ENCODE data around the gene AP5S1. TPM values are rescaled to one million over a fixed set of nuclear protein-coding genes. Genes with fewer than 3 reads are reported as not detected.

The AP5S1 gene
- polyA plus RNA-seq, 4 donors, result 8.5 to 14.7 (median 12.0) TPM

DNA sequence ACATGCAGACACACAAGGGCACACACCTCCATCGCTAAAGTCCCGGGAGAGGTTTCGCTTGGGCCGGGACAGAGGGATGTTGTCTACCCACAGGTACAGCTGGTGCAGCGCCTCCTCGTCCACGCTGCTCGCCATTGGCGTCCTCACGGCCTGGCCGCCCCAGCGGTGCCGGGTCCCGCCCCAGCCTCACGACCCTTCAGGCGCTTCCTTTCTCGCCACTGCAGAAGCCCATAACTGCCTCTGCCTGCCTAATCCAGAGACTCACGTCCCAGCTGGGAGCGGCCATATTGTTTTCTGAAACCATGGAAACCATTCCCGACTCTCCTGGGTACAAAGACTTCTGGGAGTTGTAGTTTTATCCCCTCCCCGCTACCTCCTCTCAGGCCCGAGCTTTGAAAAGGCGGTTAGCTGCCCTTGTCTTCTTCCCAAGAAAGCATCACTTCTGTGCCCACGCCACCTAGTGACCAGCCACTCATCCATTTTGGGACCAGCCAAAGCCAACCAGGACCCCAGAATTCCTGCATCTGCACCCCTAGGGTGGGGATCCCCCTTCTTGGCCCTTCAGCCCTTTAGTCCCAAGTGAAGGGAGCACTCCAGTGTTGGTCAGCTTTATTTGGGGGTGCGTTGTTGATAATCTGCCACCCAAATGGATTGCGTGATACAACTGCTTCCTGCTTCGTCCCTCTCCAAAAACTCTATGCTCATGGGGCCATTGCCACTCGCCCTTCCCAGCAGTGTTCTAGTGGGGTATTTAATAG, 39.0 kb upstream of the AP5S1 start, which contains the start of gene SPEF1:
SPEF1 (minus strand) TSS at position 296 of the 758 bp plus-strand sequence; CDS start at position 135, 161 bp downstream.
- FAIRE-seq (no peak), DNase-seq (peak; percentile 90 to 92)
- Histone ChIP-seq H3K9me3 (ENCODE audit: control insufficient read depth in 2 of 2, insufficient read depth in 1 of 2, low read depth in 1 of 2, low read length in 1 of 2) (peaks cover 0 to 6% of the 10 kb centered on the region in 2 donors), H3K27me3 (ENCODE audit: control insufficient read depth in 3 of 3, insufficient read depth in 3 of 3, low read length in 3 of 3) (peaks cover 0 to 32% (median 0%) of the 10 kb centered on the region in 3 donors), H3K4me3 (ENCODE audit: low read depth in 1 of 3, low read length in 3 of 3) (peak within 1 kb of the TSS in 2 of 3 donors; percentile 40 to 49), H3K4me1 (ENCODE audit: control insufficient read depth in 3 of 3, insufficient read depth in 2 of 3, low read depth in 1 of 3, low read length in 2 of 3) (peaks cover 4 to 67% (median 15%) of the 10 kb centered on the region in 3 donors), H3K27ac (ENCODE audit: low read depth in 1 of 3, low read length in 2 of 3) (peak within 1 kb of the TSS in 1 of 3 donors; percentile 9), H3K36me3 (ENCODE audit: control insufficient read depth in 3 of 3, insufficient read depth in 2 of 3, low read depth in 1 of 3, low read length in 3 of 3) (peaks cover 0 to 35% (median 2%) of the 10 kb centered on the region in 3 donors)
- 16 to 17% (median 16%) methylated on average over 28 of the region's 28 CpGs for WGBS, 3 donors

DNA sequence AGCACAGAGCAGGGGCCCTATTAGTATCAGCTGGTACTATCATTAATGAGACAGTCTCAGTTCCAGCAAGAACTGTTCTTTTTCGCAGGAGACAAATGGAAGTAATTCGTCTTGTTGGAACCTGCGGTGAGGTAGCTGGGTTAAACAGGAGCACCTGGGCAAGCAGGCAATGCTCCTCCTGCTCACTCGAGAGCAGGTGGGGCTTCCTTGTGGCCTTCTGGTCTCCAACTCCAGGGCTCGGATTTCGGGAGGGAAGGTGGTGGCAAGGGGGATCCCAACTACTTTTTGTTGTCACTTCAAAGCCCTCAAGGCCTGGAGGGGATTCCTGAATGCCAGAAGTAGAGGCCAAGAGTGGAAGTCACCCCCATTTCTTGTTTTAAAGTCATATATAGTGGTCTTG, 37.8 kb upstream of the AP5S1 start:
- Histone ChIP-seq H3K4me1 (ENCODE audit: control insufficient read depth in 3 of 3, insufficient read depth in 2 of 3, low read depth in 1 of 3, low read length in 2 of 3) (peaks cover 4 to 61% (median 11%) of the 10 kb centered on the region in 3 donors), H3K9me3 (ENCODE audit: control insufficient read depth in 2 of 2, insufficient read depth in 1 of 2, low read depth in 1 of 2, low read length in 1 of 2) (no peaks in the 10 kb centered on the region), H3K4me3 (ENCODE audit: low read depth in 1 of 3, low read length in 3 of 3) (no peak overlapping the region), H3K27ac (ENCODE audit: low read depth in 1 of 3, low read length in 2 of 3) (peak overlapping the region in 1 of 3 donors; percentile 70), H3K36me3 (ENCODE audit: control insufficient read depth in 3 of 3, insufficient read depth in 2 of 3, low read depth in 1 of 3, low read length in 3 of 3) (peaks cover 0 to 35% (median 2%) of the 10 kb centered on the region in 3 donors), H3K27me3 (ENCODE audit: control insufficient read depth in 3 of 3, insufficient read depth in 3 of 3, low read length in 3 of 3) (peaks cover 0 to 22% (median 0%) of the 10 kb centered on the region in 3 donors)
- 79 to 86% (median 81%) methylated on average over 6 of the region's 6 CpGs for WGBS, 3 donors
- no peak for FAIRE-seq
- DNase-seq, result no peak

DNA sequence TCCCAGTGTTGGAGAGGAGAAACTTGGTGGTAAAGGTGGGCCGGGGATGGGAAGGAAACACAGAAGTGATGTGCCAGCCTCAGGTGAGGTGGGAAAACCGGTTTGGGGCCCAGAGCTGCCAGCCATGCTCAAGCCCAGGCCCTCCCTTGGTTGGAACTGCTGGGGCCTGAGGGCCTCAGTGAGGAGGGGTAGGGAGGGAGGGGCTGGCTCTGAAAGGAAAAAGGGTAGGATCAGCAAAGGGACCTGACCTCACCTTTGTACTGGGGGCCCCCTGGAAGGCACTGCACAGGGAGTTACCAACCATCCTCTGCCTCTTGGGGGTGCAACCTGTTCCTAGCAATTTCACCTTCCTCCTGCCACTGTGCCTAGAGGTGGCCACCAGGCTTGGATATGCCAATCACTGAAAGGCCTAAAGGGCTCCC, 37.3 kb upstream of the AP5S1 start:
- Histone ChIP-seq H3K27me3 (ENCODE audit: control insufficient read depth in 3 of 3, insufficient read depth in 3 of 3, low read length in 3 of 3) (peaks cover 0 to 18% (median 0%) of the 10 kb centered on the region in 3 donors), H3K27ac (ENCODE audit: low read depth in 1 of 3, low read length in 2 of 3) (peak overlapping the region in 1 of 3 donors; percentile 70), H3K36me3 (ENCODE audit: control insufficient read depth in 3 of 3, insufficient read depth in 2 of 3, low read depth in 1 of 3, low read length in 3 of 3) (peaks cover 0 to 35% (median 2%) of the 10 kb centered on the region in 3 donors), H3K4me1 (ENCODE audit: control insufficient read depth in 3 of 3, insufficient read depth in 2 of 3, low read depth in 1 of 3, low read length in 2 of 3) (peaks cover 4 to 57% (median 11%) of the 10 kb centered on the region in 3 donors), H3K9me3 (ENCODE audit: control insufficient read depth in 2 of 2, insufficient read depth in 1 of 2, low read depth in 1 of 2, low read length in 1 of 2) (no peaks in the 10 kb centered on the region), H3K4me3 (ENCODE audit: low read depth in 1 of 3, low read length in 3 of 3) (no peak overlapping the region)
- FAIRE-seq (no peak), DNase-seq (peak in 1 of 2 donors; percentile 87)
- 34 to 62% (median 38%) methylated on average over 2 of the region's 2 CpGs for WGBS, 3 donors

DNA sequence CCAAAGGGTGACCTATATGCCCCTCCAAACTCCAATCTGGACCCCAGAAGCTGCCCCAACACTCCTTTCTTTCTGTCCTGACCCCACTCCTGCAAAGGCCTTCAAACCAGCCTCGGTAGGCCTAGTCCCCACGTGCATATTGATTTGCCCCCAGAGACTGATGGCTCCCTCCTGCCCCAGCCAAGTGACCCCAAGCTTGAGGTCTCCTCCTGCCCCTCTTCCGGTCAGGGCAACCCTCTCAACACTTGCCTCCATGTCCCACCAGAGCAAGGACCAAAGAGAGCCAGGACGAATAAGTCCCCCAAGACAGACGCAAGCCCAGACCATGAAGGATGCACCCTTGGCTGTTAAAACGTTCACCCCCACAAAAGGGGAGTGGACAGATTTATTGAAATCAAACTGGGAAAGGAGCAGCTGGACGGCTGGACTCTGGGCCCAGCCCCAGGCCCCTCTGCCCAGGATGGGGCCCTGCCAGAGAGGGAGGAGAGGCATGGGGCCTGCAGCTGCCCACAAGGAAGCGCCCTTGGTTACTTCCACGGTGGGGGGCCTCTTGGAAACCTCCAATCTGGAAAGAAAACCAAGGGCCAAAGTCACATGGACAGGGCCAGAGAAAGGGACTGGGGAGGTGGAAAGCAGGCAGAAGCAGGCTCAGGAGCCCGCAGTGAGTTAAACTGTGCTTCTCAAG, 36.7 kb upstream of the AP5S1 start:
- H3K27ac ChIP-seq (ENCODE audit: low read depth in 1 of 3, low read length in 2 of 3), result peak overlapping the region in 1 of 3 donors; percentile 51
- H3K36me3 ChIP-seq (ENCODE audit: control insufficient read depth in 3 of 3, insufficient read depth in 2 of 3, low read depth in 1 of 3, low read length in 3 of 3), result peaks cover 0 to 35% (median 2%) of the 10 kb centered on the region in 3 donors
- no peak overlapping the region for H3K4me3 ChIP-seq (ENCODE audit: low read depth in 1 of 3, low read length in 3 of 3)
- peaks cover 4 to 57% (median 11%) of the 10 kb centered on the region in 3 donors for H3K4me1 ChIP-seq (ENCODE audit: control insufficient read depth in 3 of 3, insufficient read depth in 2 of 3, low read depth in 1 of 3, low read length in 2 of 3)
- WGBS, 3 donors, result 69 to 73% (median 71%) methylated on average over 9 to 10 of the region's 10 CpGs
- no peaks in the 10 kb centered on the region for H3K9me3 ChIP-seq (ENCODE audit: control insufficient read depth in 2 of 2, insufficient read depth in 1 of 2, low read depth in 1 of 2, low read length in 1 of 2)
- FAIRE-seq (no peak), DNase-seq (no peak)
- peaks cover 0 to 12% (median 0%) of the 10 kb centered on the region in 3 donors for H3K27me3 ChIP-seq (ENCODE audit: control insufficient read depth in 3 of 3, insufficient read depth in 3 of 3, low read length in 3 of 3)

DNA sequence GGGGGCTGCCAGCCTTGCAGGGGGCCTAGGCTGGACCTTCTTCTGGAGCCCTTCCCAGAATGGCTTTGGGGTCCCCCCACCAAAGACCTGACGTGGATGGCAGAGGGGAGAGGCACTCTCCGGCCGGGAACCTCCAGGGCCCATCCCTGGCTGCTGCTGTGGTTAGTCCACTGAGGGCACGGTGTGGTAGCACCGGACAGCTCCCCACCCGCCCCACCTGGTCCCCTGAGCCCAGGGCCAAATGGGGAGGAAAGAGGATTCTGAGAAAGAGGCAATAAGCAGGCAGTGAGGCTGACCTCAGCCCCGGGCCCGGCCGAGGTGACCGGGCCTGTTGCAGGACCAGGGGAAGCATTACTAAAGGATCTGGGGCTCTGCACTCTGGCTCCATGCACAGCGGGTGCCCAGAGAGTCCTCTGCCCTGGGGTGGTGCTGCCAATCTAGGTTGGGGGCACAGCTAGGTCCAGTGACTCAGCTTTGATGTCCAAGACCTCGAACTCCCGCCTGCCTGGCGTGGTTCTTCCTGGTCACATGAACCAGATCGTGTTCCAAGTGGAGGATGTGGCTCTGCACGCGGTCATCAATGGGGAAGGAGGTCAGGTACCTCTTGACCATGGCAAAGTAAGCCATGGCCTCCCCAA, 36.0 kb upstream of the AP5S1 start:
- no peak overlapping the region for H3K4me3 ChIP-seq (ENCODE audit: low read depth in 1 of 3, low read length in 3 of 3)
- no peaks in the 10 kb centered on the region for H3K9me3 ChIP-seq (ENCODE audit: control insufficient read depth in 2 of 2, insufficient read depth in 1 of 2, low read depth in 1 of 2, low read length in 1 of 2)
- H3K36me3 ChIP-seq (ENCODE audit: control insufficient read depth in 3 of 3, insufficient read depth in 2 of 3, low read depth in 1 of 3, low read length in 3 of 3), result peaks cover 0 to 35% (median 2%) of the 10 kb centered on the region in 3 donors
- WGBS, 3 donors, result 75 to 81% (median 80%) methylated on average over 16 to 17 of the region's 17 CpGs
- FAIRE-seq, result no peak
- H3K27me3 ChIP-seq (ENCODE audit: control insufficient read depth in 3 of 3, insufficient read depth in 3 of 3, low read length in 3 of 3), result peaks cover 0 to 5% (median 0%) of the 10 kb centered on the region in 3 donors
- H3K4me1 ChIP-seq (ENCODE audit: control insufficient read depth in 3 of 3, insufficient read depth in 2 of 3, low read depth in 1 of 3, low read length in 2 of 3), result peaks cover 4 to 57% (median 11%) of the 10 kb centered on the region in 3 donors
- peak overlapping the region in 1 of 3 donors; percentile 51 for H3K27ac ChIP-seq (ENCODE audit: low read depth in 1 of 3, low read length in 2 of 3)
- DNase-seq, result no peak

DNA sequence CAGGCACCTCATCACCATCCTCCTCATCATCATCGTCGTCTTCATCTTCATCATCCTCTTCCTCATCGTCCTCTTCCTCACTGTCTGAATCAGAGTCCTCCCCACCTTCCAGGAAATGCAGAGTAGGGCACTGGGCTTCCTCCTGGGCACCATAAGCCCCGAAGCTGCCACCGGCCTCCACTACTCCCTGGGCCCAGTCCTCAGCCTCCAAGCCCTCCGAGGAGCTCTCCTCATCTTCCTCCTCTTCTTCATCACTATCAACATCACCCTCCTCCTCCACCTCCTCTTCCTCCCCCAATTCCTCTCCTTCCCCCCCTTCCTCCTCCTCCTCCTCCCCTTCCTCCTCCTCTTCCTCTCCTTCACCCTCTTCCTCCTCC, 35.5 kb upstream of the AP5S1 start:
- Histone ChIP-seq H3K36me3 (ENCODE audit: control insufficient read depth in 3 of 3, insufficient read depth in 2 of 3, low read depth in 1 of 3, low read length in 3 of 3) (peaks cover 0 to 35% (median 2%) of the 10 kb centered on the region in 3 donors), H3K4me3 (ENCODE audit: low read depth in 1 of 3, low read length in 3 of 3) (peak overlapping the region in 2 of 3 donors; percentile 64 to 91), H3K4me1 (ENCODE audit: control insufficient read depth in 3 of 3, insufficient read depth in 2 of 3, low read depth in 1 of 3, low read length in 2 of 3) (peaks cover 4 to 57% (median 11%) of the 10 kb centered on the region in 3 donors), H3K9me3 (ENCODE audit: control insufficient read depth in 2 of 2, insufficient read depth in 1 of 2, low read depth in 1 of 2, low read length in 1 of 2) (no peaks in the 10 kb centered on the region), H3K27ac (ENCODE audit: low read depth in 1 of 3, low read length in 2 of 3) (no peak overlapping the region), H3K27me3 (ENCODE audit: control insufficient read depth in 3 of 3, insufficient read depth in 3 of 3, low read length in 3 of 3) (no peaks in the 10 kb centered on the region)
- FAIRE-seq, result no peak
- 84 to 90% (median 85%) methylated on average over 6 of the region's 6 CpGs for WGBS, 3 donors
- DNase-seq, result no peak

DNA sequence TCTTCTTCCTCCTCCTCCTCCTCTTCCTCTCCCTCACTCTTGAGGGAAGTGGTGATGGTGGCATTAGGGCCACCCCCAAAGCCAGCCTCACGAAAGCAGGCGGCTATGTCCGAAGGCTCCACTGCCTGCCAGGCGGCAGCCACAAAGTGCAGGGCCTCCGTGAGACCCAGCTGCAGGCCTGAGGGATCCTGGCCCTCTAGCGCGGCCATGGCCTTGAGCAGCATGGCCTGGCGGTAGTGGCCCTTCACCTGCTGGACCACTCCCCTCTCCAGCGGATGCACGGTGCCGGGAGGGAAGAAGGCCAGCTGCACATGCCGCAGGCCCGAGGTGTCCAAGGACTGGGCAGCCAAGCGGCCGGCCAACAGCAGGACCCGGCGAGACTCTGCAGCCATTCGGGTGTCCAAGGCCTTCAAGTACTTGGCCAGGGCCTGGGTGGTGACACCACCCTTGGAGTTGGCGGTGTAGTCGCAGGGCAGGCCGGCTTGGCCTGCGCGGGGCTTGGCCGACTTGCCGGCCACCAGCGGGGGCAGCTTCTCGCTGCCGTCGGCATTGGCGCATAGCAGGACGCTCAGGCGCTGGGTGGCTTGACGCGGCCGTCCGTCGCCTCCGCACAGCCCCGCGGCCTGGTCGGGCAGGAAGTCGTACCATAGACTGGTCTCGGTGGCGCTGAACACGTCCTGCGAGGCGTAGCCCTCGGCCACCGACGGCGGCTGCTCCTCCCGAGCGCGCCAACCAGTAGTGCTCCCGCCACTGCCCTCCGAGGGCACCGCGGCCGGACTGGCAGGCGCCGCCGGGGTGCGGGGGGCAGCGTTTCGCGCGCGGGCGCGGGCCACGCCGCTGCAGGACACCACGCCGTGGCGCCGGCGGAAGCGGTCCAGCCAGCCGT, 34.9 kb upstream of the AP5S1 start:
- Histone ChIP-seq H3K9me3 (ENCODE audit: control insufficient read depth in 2 of 2, insufficient read depth in 1 of 2, low read depth in 1 of 2, low read length in 1 of 2) (no peaks in the 10 kb centered on the region), H3K4me1 (ENCODE audit: control insufficient read depth in 3 of 3, insufficient read depth in 2 of 3, low read depth in 1 of 3, low read length in 2 of 3) (peaks cover 4 to 57% (median 11%) of the 10 kb centered on the region in 3 donors), H3K27me3 (ENCODE audit: control insufficient read depth in 3 of 3, insufficient read depth in 3 of 3, low read length in 3 of 3) (no peaks in the 10 kb centered on the region), H3K27ac (ENCODE audit: low read depth in 1 of 3, low read length in 2 of 3) (peak overlapping the region; percentile 52 to 70 (median 68)), H3K4me3 (ENCODE audit: low read depth in 1 of 3, low read length in 3 of 3) (peak overlapping the region; percentile 64 to 91 (median 65)), H3K36me3 (ENCODE audit: control insufficient read depth in 3 of 3, insufficient read depth in 2 of 3, low read depth in 1 of 3, low read length in 3 of 3) (peaks cover 0 to 35% (median 2%) of the 10 kb centered on the region in 3 donors)
- FAIRE-seq (no peak), DNase-seq (peak in 1 of 2 donors; percentile 53)
- WGBS, 3 donors, result 34 to 41% (median 38%) methylated on average over 55 to 79 of the region's 79 CpGs
